ENCODE measurements around the gene CFAP61.

GRCh38 chr20:20365480-20366161, 313.3 kb downstream of the CFAP61 start:
- no peak for TF ChIP-seq POLR2A (IDR thresholded peaks at IDR 0.05)
- no peak for TF ChIP-seq CTCF (IDR thresholded peaks at IDR 0.05)
